ENCODE results near the gene SPINT2. TPM values are rescaled to one million over a fixed set of nuclear protein-coding genes. Genes with fewer than 3 reads are reported as not detected.
"Not testable (repeated sequence)": the region's sequence is repeated elsewhere in the genome, so short reads cannot be mapped to it uniquely, and the experiment has no call there.

SPINT2 gene
- total RNA-seq, 1 experiment from 2014 or later: 1,006 TPM

DNA sequence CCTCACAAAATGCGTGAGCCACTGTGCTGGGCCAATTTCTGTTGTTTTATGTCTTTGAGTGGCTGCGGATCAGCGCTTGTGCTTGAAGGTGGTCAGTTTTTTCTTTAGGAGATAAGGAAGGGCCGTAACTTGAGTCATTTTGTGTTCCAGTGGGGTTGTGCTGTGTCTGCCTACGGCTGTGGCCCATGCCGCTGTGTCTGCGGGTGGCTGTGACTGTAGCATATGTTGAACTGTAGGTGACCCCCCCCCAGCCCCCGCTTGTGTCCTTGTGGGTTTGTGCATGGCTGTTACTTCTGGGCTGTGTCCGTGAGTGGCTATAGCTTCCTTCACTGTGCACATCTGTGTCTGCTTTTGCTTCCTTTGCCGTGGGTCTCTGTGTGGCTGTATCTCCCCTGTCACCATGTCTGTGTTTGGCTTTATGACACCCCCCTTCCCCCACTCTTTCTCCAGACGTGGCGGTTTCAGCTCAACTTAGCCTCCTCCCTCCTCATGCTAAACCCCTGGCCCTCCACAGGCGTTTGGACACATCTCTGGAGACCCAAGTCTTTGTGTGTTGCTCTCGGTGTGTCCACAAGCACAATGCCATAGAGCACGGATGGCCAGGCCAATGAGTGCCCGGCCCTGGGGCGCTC lies 8.9 kb upstream of the SPINT2 start:
- in situ Hi-C loops (cut with HindIII; ENCODE audit: low pct_unique_long_range_greater_than_20kb, low sequenced_read_pairs): no loop called here
- intact Hi-C loops (cut with micrococcal nuclease; ENCODE audit: unreplicated experiment): no loop called here
- ATAC-seq: peak; percentile 47
- Histone ChIP-seq H3K9me3 (ENCODE audit: control insufficient read depth, insufficient read depth, low read depth, low read length) (no peaks in the 10 kb centered on the region), H3K4me1 (ENCODE audit: control insufficient read depth, insufficient read depth, low read length) (peaks cover 44% of the 10 kb centered on the region), H3K27ac (ENCODE audit: low read length) (peak overlapping the region; percentile 90), H3K27me3 (ENCODE audit: control insufficient read depth, insufficient read depth, low read length) (no peaks in the 10 kb centered on the region), H3K4me3 (ENCODE audit: low read depth in 2 of 2, low read length in 2 of 2) (peak overlapping the region; percentile 60 to 78), H3K36me3 (ENCODE audit: control insufficient read depth, insufficient read depth, low read length) (no peaks in the 10 kb centered on the region)
- DNase-seq (ENCODE audit: low read depth, low spot score): no peak
- BruUV-seq (replicated peaks): TSS peak; percentile 86
- TF ChIP-seq, protein P1, sequence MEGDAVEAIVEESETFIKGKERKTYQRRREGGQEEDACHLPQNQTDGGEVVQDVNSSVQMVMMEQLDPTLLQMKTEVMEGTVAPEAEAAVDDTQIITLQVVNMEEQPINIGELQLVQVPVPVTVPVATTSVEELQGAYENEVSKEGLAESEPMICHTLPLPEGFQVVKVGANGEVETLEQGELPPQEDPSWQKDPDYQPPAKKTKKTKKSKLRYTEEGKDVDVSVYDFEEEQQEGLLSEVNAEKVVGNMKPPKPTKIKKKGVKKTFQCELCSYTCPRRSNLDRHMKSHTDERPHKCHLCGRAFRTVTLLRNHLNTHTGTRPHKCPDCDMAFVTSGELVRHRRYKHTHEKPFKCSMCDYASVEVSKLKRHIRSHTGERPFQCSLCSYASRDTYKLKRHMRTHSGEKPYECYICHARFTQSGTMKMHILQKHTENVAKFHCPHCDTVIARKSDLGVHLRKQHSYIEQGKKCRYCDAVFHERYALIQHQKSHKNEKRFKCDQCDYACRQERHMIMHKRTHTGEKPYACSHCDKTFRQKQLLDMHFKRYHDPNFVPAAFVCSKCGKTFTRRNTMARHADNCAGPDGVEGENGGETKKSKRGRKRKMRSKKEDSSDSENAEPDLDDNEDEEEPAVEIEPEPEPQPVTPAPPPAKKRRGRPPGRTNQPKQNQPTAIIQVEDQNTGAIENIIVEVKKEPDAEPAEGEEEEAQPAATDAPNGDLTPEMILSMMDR (IDR thresholded peaks at IDR 0.05): no peak
- no peak for TF ChIP-seq TCF7L2 (IDR thresholded peaks at IDR 0.05; ENCODE audit: low read depth, low read length)
- TF ChIP-seq, protein P2, sequence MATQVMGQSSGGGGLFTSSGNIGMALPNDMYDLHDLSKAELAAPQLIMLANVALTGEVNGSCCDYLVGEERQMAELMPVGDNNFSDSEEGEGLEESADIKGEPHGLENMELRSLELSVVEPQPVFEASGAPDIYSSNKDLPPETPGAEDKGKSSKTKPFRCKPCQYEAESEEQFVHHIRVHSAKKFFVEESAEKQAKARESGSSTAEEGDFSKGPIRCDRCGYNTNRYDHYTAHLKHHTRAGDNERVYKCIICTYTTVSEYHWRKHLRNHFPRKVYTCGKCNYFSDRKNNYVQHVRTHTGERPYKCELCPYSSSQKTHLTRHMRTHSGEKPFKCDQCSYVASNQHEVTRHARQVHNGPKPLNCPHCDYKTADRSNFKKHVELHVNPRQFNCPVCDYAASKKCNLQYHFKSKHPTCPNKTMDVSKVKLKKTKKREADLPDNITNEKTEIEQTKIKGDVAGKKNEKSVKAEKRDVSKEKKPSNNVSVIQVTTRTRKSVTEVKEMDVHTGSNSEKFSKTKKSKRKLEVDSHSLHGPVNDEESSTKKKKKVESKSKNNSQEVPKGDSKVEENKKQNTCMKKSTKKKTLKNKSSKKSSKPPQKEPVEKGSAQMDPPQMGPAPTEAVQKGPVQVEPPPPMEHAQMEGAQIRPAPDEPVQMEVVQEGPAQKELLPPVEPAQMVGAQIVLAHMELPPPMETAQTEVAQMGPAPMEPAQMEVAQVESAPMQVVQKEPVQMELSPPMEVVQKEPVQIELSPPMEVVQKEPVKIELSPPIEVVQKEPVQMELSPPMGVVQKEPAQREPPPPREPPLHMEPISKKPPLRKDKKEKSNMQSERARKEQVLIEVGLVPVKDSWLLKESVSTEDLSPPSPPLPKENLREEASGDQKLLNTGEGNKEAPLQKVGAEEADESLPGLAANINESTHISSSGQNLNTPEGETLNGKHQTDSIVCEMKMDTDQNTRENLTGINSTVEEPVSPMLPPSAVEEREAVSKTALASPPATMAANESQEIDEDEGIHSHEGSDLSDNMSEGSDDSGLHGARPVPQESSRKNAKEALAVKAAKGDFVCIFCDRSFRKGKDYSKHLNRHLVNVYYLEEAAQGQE (IDR thresholded peaks at IDR 0.05; ENCODE audit: insufficient read depth in 1 of 2, low read depth in 2 of 2, low read length in 1 of 2): no peak
- TF ChIP-seq SIN3A (IDR thresholded peaks at IDR 0.05; ENCODE audit: borderline replicate concordance, insufficient read depth, low read depth, low read length): no peak
- no peak for TF ChIP-seq POLR2AphosphoS5 (IDR thresholded peaks at IDR 0.05; ENCODE audit: low read depth, low read length)
- CTCF ChIA-PET: interaction anchor here (0.6 to 1.2 kb wide), 6 partner anchors 9 to 172 kb away, joined by 3 to 8 read pairs (median 4); partner anchors contain the start of gene CATSPERG
- POLR2A ChIA-PET: interaction anchor here (0.6 kb wide), 2 partner anchors 50 to 60 kb away, joined by 7 to 8 read pairs; no protein-coding TSS in a partner anchor

DNA sequence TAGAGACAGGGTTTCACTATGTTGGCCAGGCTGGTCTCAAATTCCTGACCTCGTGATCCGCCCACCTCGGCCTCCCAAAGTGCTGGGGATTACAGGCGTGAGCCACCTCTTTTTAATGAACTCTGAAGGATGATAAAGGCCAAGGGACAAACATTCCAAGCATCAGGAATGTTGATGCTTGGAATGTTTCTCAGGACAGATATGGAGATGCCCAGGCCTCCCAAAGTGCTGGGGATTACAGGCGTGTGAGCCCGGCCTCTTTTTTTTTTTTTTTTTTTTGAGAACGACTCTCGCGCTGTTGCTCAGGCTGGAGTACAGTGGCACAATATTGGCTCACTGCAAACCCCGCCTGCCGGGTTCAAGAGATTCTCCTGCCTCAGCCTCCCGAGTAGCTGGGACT lies 2.4 kb upstream of the SPINT2 start:
- H3K4me3 ChIP-seq (ENCODE audit: low read depth in 2 of 2, low read length in 2 of 2); BruUV-seq (replicated peaks); in situ Hi-C loops (cut with HindIII; ENCODE audit: low pct_unique_long_range_greater_than_20kb, low sequenced_read_pairs); H3K36me3 ChIP-seq (ENCODE audit: control insufficient read depth, insufficient read depth, low read length); intact Hi-C loops (cut with micrococcal nuclease; ENCODE audit: unreplicated experiment); H3K27ac ChIP-seq (ENCODE audit: low read length); ATAC-seq; H3K27me3 ChIP-seq (ENCODE audit: control insufficient read depth, insufficient read depth, low read length); DNase-seq (ENCODE audit: low read depth, low spot score); H3K9me3 ChIP-seq (ENCODE audit: control insufficient read depth, insufficient read depth, low read depth, low read length): not testable (repeated sequence)
- H3K4me1 ChIP-seq (ENCODE audit: control insufficient read depth, insufficient read depth, low read length): peaks cover 16% of the 10 kb centered on the region
- CTCF ChIA-PET: interaction anchor here (0.6 kb wide), 1 partner anchor 70 kb away, joined by 4 read pairs; no protein-coding TSS in a partner anchor
- POLR2A ChIA-PET: interaction anchor here (0.6 kb wide), 1 partner anchor 16 kb away, joined by 4 read pairs; no protein-coding TSS in a partner anchor

Measured in Panc1 (cell line).